Measurements from ENCODE around the gene ADAMTS6.
"Not testable (repeated sequence)": the region's sequence is repeated elsewhere in the genome, so short reads cannot be mapped to it uniquely, and the experiment has no call there.

ADAMTS6 gene

DNA sequence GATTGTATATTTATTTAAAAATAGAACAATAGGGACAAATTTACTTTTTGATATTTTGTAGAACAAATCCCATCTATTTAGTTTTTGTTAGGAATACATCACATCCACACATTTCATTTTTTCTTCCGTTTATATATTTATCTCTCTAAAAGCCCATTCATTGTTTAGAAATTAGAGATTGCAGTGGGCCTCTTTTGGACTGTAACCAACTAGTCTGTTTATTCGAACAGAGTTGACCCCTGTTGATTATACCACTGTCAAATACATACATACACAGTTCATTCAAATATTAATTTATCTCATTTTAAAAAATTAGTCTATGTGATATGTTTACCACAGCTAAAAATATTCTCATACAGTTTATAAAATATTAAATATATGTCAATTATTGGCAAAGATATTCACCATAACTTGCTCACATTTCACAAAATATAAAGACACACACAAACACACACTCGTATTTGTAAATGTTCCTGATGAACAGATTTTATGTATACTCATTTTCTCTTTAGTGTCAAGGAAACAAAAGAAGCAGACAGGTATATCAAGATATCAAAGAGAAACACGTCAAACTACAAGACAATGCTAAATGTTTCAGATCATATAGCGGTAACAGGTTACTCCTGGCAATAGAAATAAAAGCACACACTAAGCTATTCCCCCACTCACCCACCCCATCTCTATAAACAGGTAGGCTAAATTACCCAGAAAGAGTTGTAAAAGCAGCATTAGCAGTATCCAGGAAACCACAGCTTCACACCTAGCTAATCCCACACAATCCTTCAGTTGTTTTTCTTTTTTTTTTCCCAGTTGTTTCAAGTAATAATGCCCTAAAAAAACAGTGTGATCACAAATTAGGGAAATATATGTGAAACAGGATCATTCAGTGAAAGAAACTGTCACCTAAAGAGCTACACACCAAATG, 283.9 kb downstream of the ADAMTS6 start:
- DNase-seq (ENCODE audit: low spot score), result no peak

DNA sequence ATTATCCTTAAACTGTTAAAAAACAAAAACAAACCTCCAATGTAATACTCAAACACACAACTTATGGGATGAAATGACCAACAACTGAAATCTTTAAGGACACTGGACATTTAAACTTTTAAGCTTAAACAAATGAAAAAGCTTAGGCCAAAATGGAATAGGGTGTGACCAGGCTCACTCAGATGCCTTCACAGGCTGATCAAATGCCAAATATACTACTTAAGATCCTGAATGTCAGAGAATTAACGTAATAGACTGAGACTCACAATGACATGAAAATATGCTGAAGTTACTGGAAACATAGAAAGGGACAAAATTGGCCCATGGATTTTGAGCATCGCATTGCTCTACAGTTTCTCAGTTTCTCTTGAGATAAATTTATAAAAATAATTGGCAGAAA, 286.8 kb downstream of the ADAMTS6 start:
- DNase-seq (ENCODE audit: low spot score), result no peak

DNA sequence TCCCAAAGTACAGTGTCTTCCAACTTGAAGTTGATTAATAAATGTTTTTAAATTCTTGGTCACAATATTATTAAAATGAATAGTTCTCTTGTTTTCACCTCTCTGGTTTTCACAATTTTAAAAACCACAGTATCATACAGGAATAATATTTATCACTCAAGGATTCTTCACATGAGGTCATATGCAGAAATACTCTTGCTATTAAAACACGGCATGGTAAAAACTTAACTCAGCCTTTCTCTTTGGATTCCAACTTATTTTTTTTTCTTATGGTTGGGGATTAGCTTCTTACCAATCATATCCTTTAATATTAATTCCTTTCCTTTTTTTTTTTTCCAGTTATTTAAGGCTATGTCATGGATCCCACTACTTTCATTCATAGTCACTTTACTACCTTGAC, 289.4 kb downstream of the ADAMTS6 start:
- DNase-seq (ENCODE audit: low spot score), result no peak

DNA sequence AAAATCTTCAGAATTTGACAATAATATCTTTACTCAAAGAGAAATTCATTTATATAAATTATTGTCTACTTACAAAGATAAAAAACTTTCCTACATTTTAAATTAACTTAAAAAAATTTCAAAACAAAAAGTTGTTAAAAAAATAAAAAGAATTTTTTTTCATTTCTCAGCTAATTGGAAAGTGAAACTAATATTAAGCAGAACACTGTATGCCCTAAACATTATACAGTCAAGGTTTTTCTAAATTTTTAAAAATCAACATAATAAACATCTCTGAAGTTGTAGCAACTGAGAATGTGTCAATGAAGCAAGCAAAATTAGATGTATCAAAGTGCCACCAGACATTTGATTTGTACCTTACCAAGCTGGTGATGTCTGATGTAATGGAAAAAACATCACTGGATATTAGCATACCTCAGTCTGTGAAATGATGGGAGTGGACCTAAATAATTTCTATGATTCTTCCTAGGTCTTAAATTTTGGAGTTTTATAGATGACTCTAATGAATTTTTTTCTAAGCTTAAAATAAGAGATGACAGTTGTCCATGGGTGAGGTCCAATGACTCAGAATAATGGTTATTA, 290.1 kb downstream of the ADAMTS6 start:
- DNase-seq (ENCODE audit: low spot score), result no peak

DNA sequence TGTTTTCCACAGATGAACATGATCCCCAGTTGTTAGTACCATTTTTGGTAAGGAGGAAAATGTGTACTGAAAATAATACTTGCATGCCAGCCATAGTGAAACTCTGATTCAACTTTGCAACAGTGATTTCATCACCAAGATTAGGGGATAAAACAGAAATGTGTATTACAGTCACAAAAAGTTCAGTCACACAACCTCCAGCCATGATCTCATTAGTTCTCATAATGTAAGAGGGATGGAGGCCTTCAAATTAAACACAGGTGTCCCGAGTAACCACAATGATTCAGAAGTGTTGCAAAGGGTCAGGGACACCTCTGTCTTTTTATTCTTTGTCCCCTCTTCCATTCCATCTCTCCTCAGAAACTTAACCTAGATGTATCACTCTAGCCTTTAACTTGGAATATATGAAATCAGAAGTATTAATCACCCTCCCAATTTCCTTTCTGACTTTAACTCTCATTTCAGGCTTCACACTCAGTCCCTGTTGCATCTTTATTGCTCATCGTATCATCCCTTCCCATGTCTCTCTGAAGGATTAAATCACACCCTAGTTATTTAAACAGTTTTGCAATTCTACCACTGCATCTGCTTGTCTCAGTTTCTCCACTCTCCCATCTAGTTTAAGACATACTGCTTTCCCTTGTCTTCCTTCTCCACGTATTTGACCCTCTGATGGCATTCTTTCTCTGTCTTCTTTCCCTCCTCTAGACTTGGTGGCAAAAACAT, 291.2 kb downstream of the ADAMTS6 start:
- peak; percentile 73 for DNase-seq (ENCODE audit: low spot score)

DNA sequence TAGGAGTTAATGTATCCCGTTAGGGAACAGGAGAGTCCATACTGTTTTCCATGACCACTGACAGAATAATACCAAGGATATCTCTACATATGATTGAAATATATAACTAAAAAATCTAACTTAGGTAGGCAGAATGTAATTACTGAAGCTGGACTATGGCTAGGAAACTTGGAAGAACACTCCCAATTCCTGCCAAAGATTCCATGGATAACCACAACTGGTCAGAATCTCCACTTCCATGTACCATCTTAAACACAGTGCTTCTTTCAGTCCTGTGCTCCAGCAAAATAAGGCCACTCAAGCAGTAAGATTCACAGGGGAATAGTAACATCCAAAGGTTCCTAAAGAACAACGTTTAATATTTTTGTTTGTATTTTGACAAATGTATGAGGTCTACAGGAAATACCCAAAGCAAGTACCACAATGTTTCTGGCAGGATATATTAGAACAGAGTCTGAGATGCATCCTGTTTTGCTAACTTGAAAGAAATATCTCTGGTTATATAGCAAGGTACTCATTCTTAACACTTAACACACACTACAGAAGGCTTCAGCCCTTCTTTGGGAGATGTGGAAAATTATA, 295.0 kb downstream of the ADAMTS6 start:
- no peak for DNase-seq (ENCODE audit: low spot score)

DNA sequence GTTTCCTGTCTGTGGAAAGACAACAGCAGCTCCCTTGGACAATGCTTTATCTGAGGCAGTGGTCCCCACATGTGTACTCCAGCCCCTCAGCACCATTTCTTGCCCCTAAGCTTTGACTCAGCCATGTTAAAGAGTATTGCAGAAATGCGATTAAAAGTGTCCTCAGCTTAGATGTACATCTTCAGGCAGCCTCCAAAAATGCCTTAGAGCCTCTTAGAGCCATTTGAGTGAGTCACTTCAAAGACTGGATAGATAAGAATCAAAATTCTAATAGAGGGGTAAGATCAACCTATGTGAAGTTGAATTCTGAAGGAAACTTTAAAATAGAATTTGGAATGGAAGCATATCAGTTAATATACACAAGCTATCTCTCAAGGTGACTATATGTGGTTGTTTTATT, 296.3 kb downstream of the ADAMTS6 start:
- no peak for DNase-seq (ENCODE audit: low spot score)

DNA sequence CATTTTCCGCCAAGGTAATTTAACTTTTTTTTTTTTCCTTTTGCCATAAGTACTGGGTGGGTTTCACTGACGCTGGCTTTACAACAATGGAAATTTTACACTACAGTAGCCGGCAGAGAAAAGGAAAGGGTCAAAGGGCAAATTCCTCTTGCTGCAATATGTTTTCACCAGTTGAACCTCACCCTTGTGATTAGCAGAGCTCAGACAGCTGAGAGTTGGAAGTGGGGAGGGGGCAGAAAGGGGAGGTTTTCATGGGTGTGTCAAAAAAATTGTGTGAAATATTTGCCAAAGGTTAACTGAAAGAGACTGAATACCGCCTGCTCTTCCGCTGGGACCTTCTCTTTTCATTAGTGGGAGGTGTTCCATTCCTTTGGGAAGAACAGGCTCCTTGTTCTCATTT, 296.9 kb downstream of the ADAMTS6 start:
- DNase-seq (ENCODE audit: low spot score), result no peak

DNA sequence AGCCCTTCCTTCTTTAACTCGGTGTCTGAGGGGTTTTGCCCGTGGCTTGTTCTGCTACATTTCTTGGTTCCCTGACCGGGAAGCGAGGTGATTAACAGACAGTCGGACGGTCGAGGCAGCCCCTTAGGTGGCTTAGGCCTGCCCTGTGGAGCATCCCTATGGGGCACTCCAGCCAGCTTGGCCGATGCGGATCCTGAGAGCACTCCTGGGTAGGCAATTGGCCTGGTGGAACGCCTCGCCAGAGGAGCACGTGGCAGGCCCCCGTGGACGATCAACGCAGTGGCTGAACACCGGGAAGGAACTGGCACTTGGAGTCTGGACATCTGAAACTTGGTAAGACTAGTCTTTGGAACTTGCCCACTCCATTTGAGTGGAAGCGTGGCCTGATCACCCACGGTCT, 307.5 kb downstream of the ADAMTS6 start:
- not testable (repeated sequence) for DNase-seq (ENCODE audit: low spot score)

DNA sequence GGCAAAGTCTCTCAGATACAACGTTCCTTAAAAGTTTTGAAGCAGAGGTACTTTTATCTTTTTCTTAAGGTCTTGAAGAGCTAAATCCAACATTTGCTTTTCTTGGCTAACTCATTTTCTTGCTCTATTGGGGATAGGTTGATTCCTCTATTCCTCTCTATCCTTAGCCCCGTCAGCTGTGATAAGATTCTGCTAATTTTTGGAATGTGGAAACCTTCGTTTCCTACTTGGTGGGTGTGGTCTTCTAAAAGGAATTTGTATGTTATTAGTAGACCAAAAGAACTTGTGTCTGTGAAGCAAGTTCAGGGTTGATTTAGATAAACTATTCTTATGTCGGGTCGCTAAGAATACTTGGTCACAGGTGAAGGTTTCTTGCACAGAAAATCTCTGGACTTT, 308.6 kb downstream of the ADAMTS6 start:
- DNase-seq (ENCODE audit: low spot score), result no peak

DNA sequence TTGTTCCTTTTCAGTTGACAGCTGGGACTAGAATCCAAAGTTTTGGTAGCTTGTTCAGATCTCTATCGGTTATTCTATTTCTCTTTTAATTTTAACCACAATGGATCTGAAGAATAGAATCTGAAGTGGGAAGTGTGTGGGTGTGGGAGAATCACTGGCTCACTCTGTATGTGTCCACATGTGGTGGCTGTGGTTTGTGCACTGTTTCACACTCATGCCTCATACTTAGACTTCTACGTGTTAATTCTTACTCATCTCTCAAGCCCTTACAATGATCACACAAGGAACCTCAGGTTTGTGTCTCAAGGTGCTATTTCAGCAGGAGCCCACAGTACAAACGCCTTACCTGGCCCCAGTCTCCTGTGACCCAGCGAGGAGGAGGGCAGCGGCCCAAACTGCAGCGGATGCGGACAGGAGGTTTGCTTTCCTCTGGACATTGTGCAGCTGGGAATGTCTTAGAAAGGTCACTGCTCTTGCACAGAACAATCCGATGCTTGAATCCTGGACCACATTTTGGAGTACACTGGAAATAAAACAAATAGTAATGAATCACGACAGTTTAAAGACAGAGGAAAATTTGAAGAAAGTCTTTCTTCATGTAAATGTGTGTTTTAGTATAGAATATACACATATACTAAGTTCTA, 309.1 kb downstream of the ADAMTS6 start:
- DNase-seq (ENCODE audit: low spot score), result peak; percentile 68

DNA sequence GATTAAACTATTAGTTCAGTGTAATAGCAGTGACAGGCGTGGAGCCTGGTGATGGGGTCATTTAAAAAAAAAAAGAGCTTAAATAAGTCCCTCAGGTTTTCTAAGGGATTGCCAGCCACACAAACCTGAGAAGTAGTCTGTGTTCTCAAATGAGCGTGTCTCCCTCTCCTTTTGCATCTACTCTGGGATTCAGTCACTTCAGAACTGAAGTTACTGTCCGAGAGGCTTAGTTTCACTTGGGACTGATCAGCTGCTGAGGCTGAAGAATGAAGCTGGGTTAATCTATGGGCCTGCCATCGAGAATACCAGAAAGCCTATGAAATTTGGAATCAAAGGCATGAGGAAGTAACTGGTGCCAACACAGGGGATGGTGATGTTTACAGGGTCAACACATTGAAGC, 310.1 kb downstream of the ADAMTS6 start:
- no peak for DNase-seq (ENCODE audit: low spot score)

DNA sequence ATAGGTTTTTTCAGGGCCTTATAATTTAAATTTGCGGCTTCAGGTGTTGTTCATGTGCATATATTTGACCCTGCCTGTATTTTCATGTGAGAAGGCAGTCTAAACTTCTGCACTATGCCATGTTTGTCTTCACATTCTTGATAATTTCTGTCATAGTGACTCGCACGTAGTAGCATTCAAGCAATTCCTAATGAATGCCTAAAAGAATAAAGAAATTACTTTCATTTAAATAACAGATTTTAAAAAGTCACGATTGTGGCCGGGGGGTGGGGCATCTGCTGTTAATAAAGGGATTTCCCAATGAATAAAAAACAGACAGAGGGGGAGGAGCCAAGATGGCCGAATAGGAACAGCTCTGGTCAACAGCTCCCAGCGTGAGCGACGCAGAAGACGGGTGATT, 318.0 kb downstream of the ADAMTS6 start:
- peak; percentile 63 for DNase-seq (ENCODE audit: low spot score)

DNA sequence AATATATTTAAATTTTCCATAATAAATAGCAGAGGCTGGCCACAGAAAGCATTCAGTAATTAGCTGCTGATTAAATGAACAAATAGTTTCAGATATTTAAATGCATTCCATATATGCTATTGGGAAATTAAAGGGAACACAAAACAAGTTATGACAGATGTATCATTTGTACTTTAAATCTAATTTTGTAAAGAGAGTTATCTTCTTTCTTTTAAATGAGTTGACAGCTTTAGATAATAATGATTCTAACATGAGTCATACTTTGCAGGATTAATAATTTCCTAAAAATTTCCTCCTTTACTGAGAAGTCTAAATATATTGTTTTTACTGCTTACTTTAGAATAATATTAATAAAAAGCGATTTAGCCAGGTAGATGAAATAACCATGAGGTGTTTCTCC, 320.1 kb downstream of the ADAMTS6 start:
- DNase-seq (ENCODE audit: low spot score), result no peak

DNA sequence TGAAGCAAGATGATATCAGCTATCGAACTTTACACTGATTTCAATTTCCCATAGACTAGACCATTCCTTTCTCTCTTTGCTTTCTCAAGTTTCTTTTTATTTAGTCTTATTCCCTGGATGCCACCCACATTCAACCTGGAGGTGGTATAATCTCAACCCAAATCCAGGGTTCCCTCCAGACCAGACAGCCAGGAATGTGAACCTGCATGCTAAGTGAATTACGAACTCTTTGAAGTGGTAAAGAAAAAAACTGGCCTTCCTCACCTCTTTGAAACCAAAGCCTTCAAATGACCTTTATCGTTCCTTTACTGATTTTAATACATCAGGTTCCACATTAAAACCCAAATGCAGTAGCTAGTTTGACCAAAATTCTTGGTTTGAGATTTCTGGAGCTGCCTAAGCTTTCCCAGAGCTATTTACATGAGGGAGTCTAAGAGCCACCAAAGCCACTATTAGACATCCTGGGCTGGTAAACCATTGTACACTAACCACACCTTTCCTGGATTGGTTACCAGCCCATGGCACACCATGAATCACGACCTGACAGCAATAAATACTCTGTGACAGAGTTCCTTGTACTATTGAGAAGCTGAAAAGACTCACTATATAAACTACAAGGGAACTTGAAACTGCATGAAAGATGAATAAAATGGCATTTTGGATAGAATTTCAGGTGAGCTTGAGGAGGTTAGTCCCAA, 323.7 kb downstream of the ADAMTS6 start:
- no peak for DNase-seq (ENCODE audit: low spot score)

DNA sequence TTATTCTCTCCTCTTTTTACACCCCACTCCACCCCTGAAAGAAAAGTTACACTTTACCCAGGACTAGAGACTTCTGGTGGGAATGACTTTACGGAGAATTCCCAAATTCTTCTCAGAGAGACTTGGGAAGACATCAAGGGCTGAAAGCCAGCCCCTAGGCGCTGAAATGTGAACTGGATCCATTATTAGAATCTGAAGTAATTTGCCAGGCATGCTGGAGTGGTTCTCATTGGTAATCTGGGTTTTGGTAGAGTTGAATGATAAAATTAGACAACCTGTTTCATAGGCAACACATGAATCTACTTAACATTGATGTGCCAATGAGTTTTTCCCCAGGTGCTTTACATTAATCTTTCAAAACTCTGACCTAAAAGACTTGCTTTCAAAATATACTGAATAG, 324.8 kb downstream of the ADAMTS6 start:
- DNase-seq (ENCODE audit: low spot score), result no peak

DNA sequence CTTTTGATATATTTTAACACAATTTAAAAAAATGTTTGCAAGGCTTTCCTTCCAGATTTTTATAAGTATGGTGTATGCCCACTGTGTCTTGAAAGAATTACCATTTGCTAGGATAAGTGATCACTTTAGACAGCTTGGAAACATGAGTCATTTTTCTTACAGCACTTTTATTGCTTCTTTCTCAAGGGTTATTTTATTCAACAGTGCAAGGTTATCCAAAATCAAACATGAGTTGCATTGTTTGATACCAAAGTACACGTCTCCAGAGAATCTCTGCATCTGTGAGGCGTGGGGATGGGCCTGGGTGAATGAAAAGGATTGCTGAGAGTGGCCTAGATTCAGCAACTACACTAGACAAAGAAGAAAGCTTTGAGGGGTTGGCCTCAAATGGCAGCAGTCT, 329.6 kb downstream of the ADAMTS6 start:
- no peak for DNase-seq (ENCODE audit: low spot score)

DNA sequence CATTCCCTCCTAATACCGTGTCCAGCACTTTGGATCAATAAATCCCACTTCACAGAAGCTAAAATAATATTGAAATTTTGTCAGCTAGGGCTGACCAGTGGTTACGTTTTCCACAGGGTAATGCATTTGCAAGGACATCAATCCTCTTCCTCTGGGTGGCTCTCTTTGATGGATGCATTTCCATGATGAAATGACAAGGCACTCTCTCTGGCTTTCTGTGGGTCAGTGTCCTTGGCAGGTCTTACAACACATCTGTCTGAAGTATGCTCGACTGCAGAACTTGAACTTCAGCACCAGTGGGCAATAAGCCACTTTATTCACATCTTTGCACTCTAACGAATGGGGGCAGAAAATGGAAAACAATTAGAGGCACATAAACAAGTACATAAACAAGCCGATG, 330.1 kb downstream of the ADAMTS6 start:
- peak; percentile 51 for DNase-seq (ENCODE audit: low spot score)

DNA sequence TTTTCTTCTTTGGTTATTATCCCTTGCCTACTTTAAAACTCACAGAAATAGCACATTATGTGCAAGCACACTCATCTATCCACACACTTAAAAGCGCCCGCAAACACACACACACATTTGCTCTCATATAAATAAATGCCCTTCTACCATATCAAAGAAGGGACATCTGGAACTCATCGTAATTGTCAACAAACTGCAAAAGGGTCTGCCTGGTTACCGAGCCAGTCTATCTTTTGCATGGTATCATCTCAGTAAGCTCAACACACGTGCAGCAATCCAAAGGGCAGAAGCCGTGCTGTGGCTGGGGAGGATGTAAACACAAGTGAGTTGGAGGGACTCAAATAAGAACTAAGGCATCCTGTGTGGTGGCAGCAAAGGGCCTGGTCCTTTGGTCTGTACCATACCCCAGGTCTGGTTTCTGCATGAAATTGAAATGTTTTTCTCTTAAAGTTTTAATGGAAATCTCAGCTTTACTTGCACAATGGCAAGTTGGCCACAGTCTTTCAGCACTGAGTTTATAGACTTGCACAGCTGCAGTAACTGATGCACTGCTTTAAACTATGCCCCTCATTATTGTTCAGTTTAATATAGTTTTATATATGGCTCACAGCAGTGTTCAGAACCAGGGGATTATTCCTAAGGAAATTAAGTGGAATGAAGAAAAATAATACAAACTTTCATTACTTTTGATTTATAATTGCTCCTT, 331.0 kb downstream of the ADAMTS6 start:
- no peak for DNase-seq (ENCODE audit: low spot score)

DNA sequence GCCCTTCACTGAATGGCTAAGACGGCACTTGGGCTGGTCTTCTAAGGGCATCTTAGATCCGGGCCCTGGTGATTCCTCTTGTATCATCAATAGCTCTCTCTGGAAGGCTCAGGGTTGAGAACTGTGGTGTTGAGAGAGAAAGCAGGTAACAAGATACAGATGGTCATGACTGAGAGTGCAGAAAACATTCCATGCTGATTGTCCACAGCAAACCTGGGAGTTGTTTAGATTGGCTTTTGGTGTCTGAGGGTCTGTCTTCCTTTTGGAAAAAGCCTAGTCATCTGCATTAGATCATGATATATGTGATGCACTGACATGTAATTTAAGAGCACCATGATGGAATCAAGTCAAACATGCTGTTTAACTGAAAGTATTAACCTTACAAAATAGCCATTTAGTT, 331.9 kb downstream of the ADAMTS6 start:
- DNase-seq (ENCODE audit: low spot score), result no peak

Data from AG20443 (cell line).